Hepatic stellate cell (primary cell): ENCODE data around the gene ERFE.

Experiments used
- DNase-seq: peaks from one replicate; pipeline ENCODE4 v3.0.0; 2011; ENCODE audit warnings: low spot score

Gene ERFE

DNA sequence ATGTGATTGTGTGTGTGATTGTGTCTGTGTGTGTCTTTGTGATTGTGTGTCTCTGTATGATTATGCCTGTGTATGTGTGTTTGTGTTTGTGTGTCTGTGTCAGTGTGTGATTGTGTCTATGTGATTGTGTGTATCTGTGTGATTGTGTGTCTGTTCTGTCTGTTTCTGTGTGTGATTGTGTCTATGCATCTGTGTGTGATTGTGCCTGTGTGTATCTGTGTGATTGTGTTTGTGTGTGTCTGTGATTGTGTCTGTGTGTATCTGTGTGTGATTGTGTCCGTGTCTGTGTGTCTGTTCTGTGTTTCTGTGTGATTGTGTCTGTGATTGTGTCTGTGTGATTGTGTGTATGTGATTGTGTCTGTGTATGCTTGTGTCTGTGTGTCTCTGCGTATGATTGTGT lies 32.4 kb upstream of the ERFE start:
- no peak for DNase-seq

- no peak for DNase-seq
Observed at GRCh38 chr2:238126775-238127164, 32.0 kb upstream of the ERFE start.

GRCh38 chr2:238127165-238128060 lies 31.4 kb upstream of the ERFE start:
- peak; percentile 83 for DNase-seq

- no peak for DNase-seq
Observed at GRCh38 chr2:238128061-238128440, 30.7 kb upstream of the ERFE start.

GRCh38 chr2:238128534-238129001 lies 30.2 kb upstream of the ERFE start:
- no peak for DNase-seq

GRCh38 chr2:238129166-238130010 lies 29.4 kb upstream of the ERFE start:
- DNase-seq = no peak

- DNase-seq = no peak
Observed at GRCh38 chr2:238130111-238130695, 28.6 kb upstream of the ERFE start.

- DNase-seq = no peak
Observed at GRCh38 chr2:238130696-238131628, 27.8 kb upstream of the ERFE start.

DNA sequence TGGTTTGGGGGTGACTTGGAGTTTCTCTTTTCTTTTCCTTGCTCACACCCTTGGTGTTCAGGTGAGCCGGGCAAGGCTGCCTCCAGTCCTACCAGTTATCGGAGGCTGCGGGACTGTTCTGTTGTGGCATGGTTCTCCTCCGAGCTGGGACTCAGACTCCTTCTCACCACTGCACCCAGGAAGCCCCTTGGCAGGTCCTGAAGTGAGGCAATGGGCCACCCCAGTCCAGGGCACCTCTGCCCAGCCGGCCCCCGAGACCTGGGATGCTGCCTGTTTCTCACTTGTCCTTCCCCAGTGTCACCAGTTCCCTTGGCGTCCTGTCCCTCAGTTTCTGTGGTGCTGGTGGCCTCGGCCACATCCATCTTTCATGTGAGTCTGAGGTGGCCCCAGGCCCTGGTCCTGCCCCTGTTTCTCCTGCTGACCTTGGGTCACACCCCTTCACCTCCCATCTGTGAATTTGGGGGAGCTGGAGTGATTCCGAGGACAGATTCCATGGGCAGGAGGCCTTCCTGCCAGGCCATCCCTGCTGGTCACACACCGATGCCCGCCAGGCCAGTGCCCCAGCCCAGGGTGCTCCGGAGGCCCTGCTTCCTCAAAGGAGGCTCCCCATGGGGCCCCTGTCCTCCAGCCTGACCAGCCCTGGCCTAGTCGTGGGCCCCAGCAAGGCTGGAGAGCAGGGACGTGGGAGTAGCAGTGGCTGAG lies 26.9 kb upstream of the ERFE start:
- DNase-seq = no peak

- no peak for DNase-seq
Observed at GRCh38 chr2:238132463-238133450, 26.0 kb upstream of the ERFE start.

DNA sequence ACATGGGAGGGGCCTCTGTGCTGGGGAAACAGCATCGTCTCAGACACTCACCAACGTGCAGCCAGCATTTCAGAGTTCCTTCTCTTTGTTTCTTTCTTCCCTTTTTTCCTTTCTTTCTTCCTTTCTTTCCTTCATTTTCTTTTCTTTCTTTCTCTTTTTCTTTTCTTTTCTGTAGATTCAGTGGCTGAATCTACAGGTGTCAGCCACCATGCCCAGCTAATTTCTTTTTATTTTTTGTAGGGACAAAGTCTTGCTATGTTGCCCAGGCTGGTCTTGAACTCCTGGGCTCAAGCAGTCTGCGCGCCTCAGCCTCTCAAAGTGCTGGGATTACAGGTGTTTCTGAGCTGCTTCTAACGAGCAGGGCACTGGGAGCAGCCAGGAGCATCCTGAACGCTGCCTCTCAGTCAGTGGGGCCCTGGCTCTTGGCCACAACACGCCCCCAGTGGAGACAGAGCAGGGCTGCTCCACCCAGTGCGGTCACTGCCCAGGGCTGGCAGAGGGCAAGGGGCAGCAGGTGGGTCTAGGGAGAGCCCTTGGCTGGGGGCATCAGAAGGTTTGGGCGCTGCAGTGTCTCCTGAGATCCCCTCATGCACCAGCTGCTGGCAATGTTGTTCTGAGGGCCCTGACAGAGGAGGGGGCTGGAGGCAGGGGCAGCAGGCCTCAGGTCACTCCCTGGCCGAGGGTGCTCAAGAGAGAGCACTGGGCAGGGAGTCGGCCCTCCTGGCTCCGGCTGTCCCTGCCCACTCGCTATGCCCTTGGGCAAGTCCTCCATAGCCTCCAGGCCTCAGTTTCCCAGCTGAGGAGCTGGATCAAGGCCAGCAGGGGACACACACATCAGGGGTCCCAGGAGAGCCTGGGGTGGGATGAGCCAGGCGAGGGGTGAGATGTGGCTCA lies 25.0 kb upstream of the ERFE start:
- no peak for DNase-seq

- DNase-seq = no peak
Observed at GRCh38 chr2:238134393-238134785, 24.4 kb upstream of the ERFE start.

DNA sequence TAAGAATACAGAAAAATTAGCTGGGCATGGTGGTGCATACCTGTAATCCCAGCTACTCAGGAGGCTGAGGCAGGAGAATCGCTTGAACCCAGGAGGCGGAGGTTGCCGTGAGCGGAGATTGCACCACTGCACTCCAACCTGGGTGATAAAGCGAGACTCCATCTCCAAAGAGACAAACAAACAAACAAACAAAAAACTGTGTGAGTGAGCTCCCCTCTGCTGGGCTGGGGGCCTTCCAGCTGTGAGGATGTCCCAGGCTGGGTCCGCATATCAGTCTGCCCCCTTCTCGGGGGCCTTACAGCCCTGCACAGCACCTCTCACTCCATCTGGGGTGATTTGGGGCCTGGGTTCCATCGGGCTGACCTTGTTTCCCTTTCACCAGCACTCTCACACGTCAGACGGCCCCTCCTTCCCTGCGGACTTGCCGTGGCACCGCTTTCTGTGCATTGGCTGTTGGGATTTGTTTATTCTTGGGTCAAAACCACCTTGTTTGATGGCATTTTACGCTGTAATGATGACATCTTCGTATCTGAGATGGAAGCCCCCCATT lies 23.1 kb upstream of the ERFE start:
- no peak for DNase-seq

- DNase-seq = peak; percentile 57
Observed at GRCh38 chr2:238136820-238137537, 21.8 kb upstream of the ERFE start.

DNA sequence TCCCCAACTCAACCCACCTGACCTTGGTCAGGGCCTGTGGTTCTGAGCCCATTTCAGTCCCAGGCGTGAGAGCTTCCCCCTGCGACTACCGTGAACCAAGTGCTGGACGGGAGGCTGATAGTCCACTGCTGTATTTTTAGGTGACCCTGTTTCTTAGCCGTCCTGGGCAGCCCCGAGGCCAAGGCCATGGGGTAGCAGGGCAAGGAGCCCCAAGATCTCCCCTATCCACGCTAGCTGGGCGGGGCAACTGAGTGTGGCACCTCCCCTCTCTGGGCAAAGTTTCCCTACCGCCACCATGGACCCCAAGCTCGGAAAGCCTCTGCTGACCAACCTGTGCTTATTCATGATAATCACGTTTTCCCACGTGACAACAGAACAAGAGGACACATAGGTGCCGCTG lies 20.9 kb upstream of the ERFE start:
- DNase-seq = no peak

- DNase-seq = peak; percentile 64
Observed at GRCh38 chr2:238138331-238139195, 20.2 kb upstream of the ERFE start, which contains the start of gene KLHL30. KLHL30 (plus strand) TSS chr2:238138668; CDS start chr2:238140755, 2,087 bp downstream.
